GM21529 (cell line): ENCODE measurements around the gene ASS1.

ENCODE experiments used
- ATAC-seq: cut with Tn5 transposase; IDR thresholded peaks from one replicate; pipeline ENCODE4 v1.9.1; 2021; ENCODE audit not compliant: unreplicated experiment

The ASS1 gene

DNA sequence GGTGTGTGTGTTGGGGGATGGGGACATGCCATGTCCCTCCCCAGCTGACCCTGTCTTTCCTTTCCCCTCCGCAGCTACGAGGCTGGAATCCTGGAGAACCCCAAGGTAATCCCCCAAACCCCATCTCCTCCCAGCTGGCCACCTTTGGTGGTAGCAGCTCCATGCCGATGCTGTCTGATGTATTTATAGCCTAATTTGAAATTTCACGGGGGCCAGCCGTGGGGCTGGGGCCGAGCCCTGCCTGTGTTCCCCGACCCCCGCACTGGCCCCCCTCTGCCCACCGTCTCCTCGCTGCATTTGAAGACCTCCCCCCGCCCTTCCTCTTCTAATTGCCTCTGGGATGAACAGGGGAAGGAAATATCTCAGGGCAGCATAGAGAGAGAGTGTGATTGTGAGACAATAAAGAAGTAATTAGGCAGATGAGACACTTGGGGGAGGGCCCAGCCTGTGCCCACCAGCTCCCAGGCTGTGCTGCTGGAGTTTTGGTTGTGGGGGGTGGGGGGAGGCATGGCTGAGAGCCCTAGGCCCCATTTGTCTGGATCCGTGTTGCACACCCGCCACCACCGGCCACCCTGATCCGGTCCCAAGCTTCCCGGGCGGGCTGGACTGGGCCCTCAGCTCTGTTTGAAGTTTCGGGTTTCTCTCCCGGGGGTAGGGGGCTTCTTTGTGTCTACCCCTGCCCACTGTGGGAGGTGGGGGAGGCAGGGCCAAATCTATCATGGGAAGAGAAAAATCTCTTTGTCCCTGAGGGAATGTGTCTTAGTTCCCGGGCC is 26.8 kb downstream of the ASS1 start:
- no peak for ATAC-seq

DNA sequence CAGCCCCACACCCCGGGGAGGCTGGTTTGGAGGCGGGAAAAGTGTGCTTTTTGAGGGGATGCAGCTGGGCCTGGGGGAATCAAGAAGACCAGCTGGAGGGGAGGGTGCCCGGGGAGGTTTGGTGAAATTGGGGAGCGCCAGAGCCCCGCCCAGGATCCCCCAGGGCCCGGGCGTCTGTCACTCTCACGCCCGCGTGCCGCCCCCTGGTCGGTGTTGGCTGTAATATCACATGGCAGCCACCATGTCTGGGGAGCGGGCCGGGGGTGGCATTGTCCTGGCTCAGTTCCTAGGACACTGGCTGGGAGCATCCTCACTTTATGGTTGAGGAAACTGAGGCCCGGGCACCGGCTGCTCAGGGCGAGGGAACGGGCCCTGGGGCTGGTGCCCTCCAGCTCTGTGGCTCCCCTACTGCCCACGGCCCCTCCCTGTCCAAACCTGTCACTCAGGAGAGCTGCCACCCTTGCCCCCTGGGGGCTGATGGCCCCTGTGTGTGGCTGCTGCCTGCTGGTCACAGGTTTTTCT is 27.5 kb downstream of the ASS1 start:
- no peak for ATAC-seq

DNA sequence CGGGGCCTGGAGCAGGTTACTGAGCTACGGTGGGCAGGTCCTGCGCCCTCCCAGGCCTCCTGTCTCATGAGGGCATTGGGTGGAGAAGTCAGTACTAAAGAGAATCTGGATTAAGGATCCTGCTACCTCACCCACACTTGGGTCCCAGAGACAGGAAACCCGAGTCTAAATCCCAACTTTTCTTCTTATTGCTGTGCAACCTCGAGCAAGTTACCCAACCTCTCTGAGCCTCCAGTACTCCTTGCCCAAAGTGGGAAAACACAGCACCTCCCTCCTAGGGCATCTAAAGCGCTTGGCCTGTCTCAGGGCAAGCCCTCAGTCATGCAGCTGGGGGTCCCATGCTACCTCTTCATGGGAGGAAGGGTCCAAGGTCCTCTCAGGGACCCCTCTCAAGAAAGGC is 28.2 kb downstream of the ASS1 start:
- ATAC-seq = no peak

DNA sequence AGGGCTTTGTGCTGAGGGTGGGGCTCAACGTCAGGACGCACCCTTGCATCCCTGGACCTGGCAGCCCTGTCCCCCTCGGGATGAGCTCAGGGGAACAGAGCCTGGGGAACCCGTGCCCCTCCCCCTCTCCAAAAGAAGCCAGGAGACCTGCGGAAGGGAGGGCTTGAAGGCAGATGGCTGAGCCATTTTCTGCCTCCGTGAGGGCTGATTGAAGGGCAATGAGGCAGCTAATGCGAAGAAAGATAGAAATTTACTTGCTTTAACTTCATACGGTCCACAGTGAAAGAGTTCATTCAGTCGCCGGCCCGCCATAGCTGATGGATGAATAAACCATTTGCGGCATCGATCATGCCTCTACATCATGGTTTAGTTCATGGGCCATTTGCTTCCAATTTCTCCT is 28.8 kb downstream of the ASS1 start:
- ATAC-seq = no peak

DNA sequence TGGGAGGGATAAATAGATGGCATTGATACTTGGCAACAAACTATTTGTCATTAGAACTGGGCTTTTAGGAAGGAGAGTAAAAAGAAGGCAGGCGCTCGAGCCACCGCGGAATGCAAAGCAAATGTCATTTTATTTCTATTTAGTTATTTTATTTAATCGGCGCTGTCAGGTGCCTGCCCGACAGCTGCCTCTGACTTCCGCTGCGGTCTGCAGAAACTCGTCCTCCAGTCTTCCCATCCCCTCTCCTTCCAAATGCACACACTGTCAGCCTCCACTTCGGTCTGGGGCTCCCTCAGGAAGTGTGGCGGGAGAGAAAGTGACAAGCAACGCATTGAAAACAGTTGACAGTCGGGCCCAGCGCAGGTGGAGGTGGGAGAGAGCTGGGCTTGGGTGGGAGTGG is 29.3 kb downstream of the ASS1 start:
- no peak for ATAC-seq

DNA sequence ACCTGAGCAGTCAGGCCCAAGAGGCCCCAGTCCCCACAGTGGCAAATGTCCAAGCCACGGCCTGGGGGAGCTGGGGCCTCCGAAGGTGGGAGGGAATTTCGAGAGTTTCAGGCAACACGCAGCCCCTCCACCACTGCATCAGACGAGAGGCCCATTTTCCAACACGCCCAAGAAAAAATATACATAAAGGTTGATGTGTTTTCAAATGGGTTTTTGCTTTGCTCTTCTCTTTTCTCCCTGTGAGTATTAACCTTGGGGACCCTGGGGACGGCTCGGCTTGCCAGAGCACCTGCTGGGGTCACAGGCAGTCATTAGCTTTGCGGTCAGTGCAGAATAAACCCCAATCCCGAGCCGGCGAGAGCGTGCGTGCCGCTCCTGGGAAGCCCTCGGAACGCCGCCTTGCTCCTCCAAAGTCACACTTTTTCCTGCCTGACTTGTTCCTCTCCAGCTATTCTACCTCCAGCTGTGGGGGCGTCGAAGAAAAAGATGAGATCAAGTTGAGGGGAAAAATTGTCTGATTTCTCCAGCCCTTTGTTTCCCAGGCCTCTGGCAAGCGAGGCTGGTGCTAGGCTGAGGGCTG is 31.5 kb downstream of the ASS1 start:
- no peak for ATAC-seq

DNA sequence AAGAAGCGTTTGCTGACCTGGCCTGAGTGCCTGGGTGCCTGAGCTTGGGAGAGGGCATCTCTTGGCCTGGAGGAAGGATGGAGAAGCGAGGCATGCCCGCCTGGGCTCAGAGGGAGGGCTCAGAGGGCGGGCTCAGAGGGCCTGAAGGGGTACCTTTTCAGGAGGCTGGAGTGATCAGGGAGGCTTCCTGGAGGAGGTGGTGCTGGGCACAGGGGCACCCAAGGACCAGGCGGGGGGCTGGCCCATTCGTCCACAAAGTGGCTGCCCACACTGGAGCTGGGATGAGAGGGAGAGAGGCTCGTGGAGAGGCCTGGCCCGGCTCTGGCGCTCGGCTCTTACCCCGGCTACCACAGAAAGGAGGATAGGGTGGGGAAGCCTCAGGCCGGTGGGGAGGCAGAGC is 32.8 kb downstream of the ASS1 start:
- ATAC-seq = no peak

DNA sequence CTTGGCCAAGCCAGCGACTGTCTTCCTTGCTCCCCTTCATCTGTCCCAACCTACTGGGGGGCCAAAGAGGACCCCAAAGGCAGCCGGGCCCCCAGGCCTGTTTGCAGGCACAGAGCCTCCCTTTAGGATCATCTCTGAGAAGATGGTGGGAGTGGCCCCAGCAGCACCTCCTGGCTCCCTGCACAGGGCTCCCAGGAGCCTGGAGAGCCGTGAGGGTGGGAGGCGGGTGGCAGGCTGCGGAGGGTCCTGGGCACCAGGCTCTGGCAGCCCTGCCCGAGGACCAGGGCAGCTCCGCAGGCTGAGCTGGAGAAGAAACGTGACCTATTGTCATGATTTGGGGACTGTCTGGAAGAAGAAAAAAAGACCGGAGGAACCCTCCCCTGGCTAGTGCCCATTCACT is 33.4 kb downstream of the ASS1 start:
- no peak for ATAC-seq

DNA sequence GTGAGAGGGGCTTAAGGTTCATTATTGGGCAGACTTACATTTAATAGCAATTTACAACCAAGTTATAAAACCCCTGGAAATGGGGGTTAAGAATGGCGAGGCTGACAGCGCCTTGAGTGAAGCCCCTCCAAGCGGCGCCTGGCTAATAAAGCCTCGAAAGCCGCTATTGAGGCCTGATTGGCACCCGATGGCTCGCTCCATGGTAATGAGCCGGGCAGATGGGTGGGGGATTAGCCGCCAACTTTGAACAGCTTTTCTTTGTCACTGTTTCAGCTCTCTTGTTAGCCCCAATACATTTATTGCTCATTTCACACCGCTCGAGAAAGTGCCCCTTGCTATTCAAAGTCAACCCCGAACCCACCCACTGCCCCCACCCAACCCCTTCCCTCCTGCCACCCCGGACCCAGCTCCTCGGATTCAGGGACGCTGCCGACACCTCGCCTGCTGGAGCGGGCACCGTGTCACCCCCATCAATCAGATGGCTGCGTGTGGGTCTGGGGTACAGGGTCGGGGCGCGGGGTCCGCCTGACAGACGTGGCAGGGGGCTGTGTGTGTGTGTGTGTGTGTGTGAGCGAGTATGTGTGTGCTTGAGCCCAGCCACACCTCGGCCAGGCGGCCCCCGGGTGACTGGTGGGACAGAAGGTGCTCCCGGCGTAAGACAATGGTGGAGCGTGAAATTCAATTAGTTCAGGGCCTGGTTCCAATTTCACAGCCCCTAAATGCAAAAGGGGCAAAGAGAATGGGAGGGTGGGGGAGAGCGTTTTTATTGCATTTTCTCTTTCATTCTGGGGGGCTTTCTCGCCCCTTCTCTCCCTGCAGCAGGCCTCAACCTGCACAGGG is 34.2 kb downstream of the ASS1 start:
- no peak for ATAC-seq

DNA sequence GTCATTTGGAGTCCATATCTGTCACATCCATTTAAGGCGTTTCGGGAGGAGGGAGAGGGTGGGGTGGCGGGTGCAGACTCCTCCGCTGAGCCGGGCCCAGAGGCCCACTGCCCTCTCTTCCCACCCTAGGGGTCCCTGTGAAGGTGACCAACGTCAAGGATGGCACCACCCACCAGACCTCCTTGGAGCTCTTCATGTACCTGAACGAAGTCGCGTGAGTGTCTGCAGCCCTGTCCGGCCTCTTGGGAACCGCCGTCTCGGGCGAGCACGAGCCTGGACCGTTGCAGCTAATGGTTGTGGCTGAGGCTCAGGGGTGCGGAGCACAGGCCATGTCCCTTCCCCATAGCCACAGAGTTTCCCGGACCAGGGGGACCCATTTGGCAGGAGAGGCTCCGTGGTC is 34.8 kb downstream of the ASS1 start:
- ATAC-seq = no peak

DNA sequence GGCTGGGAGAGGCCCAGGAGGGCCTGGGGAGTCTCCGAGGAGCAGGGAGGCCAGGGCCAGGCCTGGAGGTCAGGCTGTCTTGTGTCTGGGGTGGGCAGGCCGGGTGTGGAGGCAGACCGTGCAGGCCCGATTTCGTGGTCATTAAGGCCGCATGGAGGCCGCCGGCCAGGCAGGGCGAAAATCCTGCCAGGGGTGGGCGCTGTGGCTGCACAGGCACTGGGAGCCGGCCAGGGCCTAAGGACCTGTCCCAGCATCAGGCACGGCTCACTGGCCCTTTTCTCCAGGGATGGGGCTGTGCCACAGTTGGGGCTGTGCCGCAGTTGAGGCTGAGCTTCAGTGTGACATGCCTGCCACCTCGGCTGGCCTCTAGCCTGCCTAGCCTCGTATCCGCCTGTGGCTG is 35.9 kb downstream of the ASS1 start:
- ATAC-seq = no peak

DNA sequence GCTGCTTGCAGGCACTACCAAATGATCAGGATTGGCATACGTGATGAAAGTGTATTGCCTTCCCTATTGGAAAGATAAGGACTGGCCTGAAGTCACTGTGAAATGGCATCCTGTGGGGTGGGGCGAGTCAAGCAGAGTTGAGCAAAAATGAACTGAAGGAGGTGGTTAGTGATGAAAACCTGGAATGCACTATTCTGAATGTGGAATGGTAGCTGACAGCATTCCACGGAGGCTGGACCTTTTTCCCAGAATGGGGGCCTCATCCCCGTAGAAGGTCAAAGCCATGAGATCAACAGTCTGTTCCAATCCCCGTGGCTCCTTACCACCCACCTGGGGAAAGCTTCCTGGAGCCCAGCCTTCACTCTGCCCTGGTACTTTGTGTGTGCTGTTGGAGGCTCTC is 37.7 kb downstream of the ASS1 start:
- no peak for ATAC-seq

DNA sequence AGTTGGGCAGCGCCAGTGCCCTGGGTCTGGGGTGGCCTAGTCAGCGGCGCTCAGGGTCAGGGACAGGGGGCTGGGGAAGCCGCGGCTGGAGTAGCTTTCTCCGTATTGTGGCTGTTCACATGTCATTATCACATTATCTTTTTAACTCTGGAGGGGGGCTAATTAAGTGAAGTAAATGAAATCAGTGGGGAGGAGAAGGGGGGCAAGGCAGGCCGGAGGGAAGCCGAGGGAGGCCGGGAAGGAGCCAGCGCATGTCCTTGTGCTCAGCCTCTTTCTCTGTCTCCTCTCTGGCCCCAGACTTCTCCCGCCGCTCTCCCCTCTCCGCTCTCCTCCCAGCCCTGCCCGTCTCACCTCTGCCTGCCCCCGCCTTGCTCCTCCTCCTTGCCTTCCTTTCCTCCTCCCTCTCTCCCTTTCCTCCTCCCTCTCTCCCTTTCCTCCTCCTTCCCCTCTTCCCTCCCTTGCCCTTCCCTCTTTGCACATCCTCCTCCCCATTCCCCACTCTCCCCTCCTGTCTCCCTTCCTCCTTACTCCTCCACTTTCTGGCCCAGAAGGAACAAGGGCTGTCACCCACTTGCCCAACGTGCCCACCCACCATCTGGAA is 38.7 kb downstream of the ASS1 start:
- ATAC-seq = no peak

DNA sequence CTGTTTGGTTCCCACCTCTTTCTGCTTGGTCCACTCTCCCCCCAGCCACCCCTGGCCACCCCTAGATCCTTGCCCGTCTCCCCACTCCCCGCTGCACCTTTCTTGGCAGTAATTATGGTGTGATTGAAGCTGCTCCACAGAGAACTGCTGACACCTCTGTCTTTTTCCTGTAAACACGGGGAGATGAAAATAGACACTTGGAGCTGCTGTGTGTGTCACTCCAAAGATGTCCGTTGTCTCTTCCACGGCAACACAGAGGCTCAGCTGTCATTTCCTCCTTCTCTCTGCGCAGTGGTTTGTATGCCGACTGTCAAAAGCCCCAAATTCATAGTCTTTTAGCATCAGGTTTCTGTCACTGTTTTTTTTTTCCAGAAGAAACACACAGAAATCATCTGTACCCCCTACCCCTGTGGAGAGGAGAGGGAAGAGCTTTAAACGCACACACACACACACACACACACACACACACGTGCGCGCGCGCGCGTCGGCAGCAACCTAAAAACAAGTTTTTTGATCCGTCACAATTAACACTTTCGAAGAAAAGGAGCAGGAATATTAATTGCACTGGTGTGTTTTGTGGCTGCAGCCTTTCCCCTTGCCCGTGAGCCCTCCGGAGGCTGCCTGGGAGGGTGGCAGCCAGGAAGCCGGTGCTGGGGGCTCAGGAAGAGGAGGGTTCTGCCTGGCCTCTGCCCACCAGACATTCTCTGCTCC is 39.8 kb downstream of the ASS1 start:
- no peak for ATAC-seq

DNA sequence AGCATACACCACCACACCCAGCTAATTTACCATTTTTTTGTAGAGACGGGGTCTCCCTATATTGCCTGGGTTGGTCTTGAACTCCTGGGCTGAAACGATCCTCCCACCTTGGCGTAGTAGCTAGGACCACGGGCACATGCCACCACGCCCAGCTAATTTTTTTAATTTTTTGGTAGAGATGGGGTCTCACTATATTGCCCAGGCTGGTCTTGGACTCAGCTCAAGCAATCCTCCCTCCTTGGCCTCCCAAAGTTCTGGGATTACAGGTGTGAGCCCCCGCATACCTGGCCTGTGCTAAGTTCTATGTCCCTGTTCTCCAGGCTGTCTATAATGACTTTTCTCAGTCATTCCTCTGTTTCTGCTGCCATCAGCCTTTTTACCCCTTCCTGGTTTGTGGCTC is 41.3 kb downstream of the ASS1 start:
- no peak for ATAC-seq

DNA sequence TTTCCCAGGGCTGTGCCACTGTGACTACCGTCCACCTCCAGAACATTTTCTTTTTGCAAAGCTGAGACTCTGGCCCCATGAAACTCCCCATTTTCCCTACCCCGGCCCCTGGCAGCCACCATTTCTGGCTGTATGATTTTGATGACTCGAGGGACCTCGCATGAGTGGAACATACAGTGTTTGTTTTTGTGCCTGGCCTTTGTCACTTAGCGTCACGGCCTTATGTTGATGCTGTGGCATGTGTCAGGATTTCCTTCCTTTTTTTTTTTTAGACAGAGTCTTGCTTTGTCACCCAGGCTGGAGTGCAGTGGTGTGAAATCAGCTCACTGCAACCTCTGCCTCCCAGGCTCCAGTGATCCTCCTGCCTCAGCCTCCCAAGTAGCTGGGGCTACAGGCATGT is 42.7 kb downstream of the ASS1 start:
- ATAC-seq = no peak

DNA sequence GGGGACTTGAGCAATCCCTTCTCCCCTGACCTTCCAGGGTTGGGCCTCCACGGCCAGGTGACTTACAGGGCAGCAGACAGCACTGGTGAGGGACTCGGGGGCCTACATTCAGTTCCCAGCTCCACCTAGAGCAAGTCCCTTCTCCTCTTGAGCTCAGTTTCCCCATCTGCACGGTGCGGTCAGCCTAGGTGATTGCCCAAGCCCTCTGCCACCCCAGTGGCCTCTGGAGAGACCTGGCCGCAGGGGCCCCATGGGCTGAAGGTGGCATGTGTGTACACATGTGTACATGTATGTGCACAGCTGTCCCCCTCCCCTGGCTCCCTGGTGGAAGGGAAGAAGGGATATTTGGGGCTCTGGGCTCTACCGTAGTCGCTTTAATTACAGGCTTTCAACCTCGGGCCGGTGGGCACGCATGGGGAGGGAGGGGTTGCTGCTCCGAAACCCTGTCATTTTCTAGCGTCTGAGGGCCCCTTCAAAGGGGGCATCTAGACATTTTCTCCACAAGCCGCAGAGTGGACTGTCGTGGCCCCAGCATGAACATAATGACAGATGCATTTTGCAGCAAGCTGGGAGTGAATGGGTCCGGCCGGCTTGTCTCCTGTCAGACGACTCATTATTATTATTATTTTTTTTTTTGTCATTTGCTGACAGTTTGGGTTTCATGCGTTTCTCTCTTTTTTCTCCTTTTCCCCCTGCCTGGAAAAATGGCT is 44.0 kb downstream of the ASS1 start:
- no peak for ATAC-seq

DNA sequence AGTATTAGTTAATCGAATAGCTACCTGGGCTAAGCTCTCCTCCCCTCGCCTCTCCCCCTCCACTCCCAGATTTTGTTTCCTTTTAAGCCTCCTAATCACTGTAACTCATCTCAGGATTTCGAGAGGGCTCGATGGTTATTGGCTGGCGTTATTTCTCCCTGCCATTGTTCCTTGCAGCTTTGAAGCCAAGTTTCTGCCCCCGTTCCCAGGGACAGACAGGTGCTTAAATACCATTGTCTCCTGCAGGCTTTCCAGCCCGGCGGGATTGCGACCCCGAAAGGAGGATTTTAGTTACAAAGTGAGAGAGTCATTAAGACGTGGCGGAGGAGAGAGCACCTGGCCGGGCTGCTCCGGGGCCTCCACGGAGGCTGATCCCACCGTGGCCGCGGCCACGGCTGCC is 46.2 kb downstream of the ASS1 start:
- ATAC-seq = no peak

DNA sequence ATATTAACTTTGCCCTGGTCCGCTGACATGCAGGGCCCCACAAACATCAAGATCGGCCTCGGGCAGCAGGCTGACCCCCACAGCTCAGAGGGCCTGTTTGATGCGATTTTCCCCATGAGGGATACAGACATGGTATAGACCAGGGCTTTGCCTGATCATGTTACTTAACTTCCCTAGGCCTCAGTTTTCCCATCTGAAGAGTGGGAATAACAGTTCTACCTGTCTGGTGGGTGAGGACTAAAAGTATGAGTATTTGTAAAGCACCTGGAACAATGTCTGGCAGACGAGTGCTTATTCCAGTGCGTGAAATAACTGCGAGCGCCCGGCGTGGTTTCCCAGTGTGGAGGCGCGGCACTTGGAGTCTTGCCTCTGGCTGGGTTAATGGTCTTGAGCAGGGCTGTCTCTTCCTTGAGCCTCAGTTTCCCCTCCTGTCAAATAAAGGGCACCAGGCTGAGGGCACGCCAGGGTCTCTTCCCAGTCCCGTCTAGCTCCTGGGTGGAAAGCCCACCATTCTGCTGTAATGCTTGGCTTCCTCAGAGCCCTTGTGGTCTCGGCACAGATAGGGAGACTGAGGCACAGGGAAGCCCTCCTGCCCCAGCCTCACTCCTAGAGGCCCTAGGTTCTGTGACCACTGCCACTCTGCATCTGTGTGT is 47.2 kb downstream of the ASS1 start:
- ATAC-seq = no peak

DNA sequence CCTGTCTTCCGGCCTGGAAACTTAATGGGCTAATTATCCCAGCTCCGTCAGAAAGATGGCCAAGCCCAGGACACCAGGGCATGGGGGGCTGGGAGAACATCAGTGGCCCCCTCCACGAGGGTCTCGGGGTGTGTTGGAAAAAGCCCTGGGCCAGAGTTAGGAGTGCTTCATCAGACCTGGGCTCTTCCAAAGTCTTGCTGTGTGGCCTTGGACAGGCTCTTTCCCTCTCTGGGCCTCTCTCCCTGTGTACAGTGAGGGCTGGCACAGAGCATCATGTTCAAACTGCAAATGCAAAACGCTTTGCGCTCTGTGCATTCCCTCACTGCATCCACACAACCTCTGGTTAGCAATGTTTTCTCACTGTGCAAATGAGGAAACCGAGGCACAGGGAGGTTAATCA is 48.3 kb downstream of the ASS1 start:
- no peak for ATAC-seq
